Measurements from ENCODE around the gene LMNB1. TPM values are rescaled to one million over a fixed set of nuclear protein-coding genes. Genes with fewer than 3 reads are reported as not detected.
"Not testable (repeated sequence)": the region's sequence is repeated elsewhere in the genome, so short reads cannot be mapped to it uniquely, and the experiment has no call there.

The LMNB1 gene, protein sequence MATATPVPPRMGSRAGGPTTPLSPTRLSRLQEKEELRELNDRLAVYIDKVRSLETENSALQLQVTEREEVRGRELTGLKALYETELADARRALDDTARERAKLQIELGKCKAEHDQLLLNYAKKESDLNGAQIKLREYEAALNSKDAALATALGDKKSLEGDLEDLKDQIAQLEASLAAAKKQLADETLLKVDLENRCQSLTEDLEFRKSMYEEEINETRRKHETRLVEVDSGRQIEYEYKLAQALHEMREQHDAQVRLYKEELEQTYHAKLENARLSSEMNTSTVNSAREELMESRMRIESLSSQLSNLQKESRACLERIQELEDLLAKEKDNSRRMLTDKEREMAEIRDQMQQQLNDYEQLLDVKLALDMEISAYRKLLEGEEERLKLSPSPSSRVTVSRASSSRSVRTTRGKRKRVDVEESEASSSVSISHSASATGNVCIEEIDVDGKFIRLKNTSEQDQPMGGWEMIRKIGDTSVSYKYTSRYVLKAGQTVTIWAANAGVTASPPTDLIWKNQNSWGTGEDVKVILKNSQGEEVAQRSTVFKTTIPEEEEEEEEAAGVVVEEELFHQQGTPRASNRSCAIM
- 100 to 1,000 TPM; 229 to 243 TPM for total RNA-seq

DNA sequence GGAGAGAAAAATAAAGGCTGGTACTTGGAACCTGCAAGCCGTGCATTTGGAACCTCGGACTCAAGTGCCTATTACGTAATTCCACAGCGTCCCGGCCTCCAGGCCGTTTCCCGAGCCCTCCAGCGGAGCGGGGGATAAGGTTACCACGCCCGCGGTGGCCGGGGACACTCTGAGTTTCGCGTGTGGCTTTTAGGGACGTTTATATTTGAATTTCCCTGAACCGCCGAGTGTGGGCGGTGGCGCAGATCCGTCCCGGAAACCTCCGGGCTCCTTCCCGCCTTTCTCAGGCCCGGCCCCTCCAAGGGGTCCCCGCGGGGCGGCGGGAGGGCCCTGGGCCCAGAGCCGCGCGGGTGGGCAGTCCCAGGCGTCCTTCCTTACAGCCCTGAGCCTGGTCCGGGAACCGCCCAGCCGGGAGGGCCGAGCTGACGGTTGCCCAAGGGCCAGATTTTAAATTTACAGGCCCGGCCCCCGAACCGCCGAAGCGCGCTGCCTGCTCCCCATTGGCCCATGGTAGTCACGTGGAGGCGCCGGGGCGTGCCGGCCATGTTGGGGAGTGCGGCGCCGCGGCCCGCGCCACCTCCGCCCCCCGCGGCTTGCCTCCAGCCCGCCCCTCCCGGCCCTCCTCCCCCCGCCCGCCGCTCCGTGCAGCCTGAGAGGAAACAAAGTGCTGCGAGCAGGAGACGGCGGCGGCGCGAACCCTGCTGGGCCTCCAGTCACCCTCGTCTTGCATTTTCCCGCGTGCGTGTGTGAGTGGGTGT, at the start of gene LMNB1:
Gene LMNB1, plus strand, starts transcription at position 638 of the 758 bp plus-strand sequence. CDS start 373 bp downstream, outside the sequence.
- H3K4me3 Mint-ChIP-seq, result peak within 1 kb of the TSS; percentile 96

DNA sequence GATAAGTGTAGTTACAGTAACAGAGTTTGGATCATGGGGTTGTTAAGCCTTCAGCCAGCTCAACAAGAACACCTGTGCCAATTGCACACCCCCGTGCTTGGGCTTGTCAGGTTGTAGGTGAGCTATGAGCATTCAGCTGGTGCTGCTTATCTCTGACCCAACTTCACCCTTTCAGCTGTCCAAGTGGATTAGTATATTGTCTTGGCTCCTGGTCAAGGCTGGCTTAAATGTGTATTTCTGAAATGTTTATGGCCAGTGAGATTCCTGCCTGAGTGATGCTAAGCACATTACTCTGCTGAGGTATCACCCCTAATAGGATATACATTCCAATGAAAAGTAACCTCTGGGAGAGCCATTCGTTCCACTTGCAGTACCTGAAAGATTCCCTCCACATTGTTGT, 44.2 kb upstream of the LMNB1 start:
- no peak for DNase-seq

More for the DNA sequence above, at the start of gene LMNB1:
- Mint-ChIP-seq H3K36me3 (peaks cover 17% of the 10 kb centered on the region), H3K27me3 (no peaks in the 10 kb centered on the region), H3K9me3 (no peaks in the 10 kb centered on the region), H3K4me1 (peaks cover 17% of the 10 kb centered on the region), H3K27ac (peak within 1 kb of the TSS; percentile 99)
- peak; percentile 98 for DNase-seq
- POLR2A ChIA-PET, result interaction anchor here (0.8 to 7.1 kb wide), 16 partner anchors 10 to 1306 kb away, joined by 3 to 255 read pairs (median 8); partner anchors contain the start of gene PRRC1
- peak; percentile 71 for ATAC-seq (ENCODE audit: low read depth)

DNA sequence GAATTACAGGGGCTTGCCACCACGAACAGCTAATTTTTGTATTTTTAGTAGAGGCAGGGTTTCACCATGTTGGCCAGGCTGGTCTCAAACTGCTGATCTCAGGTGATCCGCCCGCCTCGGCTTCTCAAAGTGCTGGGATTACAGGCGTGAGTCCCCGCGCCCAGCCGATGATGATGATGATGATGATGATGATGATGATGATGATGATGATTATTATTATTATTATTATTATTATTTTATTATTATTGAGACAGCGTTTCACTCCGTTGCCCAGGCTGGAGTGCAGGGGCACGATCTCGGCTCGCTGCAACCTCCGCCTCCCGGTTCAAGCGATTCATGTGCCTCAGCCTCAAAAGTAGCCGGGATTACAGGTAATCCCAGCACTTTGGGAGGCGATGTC, 42.4 kb upstream of the LMNB1 start:
- not testable (repeated sequence) for H3K4me3 Mint-ChIP-seq; DNase-seq; ATAC-seq (ENCODE audit: low read depth); H3K36me3 Mint-ChIP-seq; H3K27ac Mint-ChIP-seq; H3K9me3 Mint-ChIP-seq; H3K4me1 Mint-ChIP-seq; H3K27me3 Mint-ChIP-seq
- POLR2A ChIA-PET, result interaction anchor here (2.3 kb wide), 1 partner anchor 43 kb away, joined by 8 read pairs; no protein-coding TSS in a partner anchor

More for the DNA sequence above, 44.2 kb upstream of the LMNB1 start:
- no peaks in the 10 kb centered on the region for H3K36me3 Mint-ChIP-seq
- POLR2A ChIA-PET, result interaction anchor here (0.7 to 2.3 kb wide), 2 partner anchors 25 to 45 kb away, joined by 3 to 8 read pairs; no protein-coding TSS in a partner anchor
- H3K4me3 Mint-ChIP-seq, result no peak overlapping the region
- peaks cover 8% of the 10 kb centered on the region for H3K4me1 Mint-ChIP-seq
- H3K27ac Mint-ChIP-seq, result no peak overlapping the region
- H3K27me3 Mint-ChIP-seq, result no peaks in the 10 kb centered on the region
- no peak for ATAC-seq (ENCODE audit: low read depth)
- no peaks in the 10 kb centered on the region for H3K9me3 Mint-ChIP-seq

DNA sequence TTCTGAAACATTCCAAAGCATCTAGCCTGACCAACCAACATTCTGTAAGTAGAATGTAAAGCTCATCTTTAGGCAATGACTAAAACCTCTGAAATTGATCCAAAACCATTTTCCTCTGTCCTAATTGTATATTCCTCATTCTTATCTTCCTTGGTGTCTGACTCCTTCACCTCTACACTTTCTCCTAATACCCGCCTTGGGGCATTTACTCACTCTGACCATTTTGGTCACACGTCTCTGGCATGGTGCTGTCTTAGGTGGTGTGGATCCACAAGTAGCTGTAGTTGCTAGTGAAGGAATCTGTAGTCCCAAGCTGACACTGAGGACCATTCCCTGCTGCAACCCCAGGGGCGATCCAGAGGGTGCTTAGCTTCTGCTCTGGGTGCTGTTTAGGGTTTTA, 40.8 kb upstream of the LMNB1 start:
- Mint-ChIP-seq H3K27ac (no peak overlapping the region), H3K36me3 (no peaks in the 10 kb centered on the region), H3K27me3 (peaks cover 11% of the 10 kb centered on the region), H3K9me3 (no peaks in the 10 kb centered on the region), H3K4me1 (peaks cover under 1% of the 10 kb centered on the region), H3K4me3 (no peak overlapping the region)
- POLR2A ChIA-PET, result interaction anchor here (1.9 kb wide), 1 partner anchor 42 kb away, joined by 5 read pairs; no protein-coding TSS in a partner anchor
- DNase-seq (no peak), ATAC-seq (ENCODE audit: low read depth) (no peak)

DNA sequence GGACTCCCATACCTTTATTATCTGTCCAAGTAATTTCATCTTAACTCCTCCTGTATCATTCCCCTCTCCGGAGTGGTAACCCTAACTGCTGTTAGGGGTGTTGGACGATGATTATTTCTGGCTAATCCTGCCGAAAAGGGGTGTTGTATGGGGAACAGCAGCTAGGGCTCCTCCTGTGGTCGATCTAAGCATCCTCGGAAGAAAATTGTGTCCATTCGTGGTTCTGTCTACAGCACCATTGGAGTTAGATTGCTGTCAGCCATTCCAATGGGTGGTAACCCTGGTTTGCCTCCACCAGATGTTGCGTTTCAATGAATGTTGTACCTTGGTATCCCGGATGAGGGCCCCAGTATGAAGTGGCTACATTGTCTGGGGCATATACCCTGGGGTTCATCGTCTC, 35.6 kb upstream of the LMNB1 start:
- DNase-seq (no peak), ATAC-seq (ENCODE audit: low read depth) (no peak)
- POLR2A ChIA-PET, result no interaction called here
- Mint-ChIP-seq H3K4me3 (no peak overlapping the region), H3K27ac (no peak overlapping the region), H3K9me3 (no peaks in the 10 kb centered on the region), H3K4me1 (no peaks in the 10 kb centered on the region), H3K36me3 (no peaks in the 10 kb centered on the region), H3K27me3 (peaks cover 16% of the 10 kb centered on the region)

DNA sequence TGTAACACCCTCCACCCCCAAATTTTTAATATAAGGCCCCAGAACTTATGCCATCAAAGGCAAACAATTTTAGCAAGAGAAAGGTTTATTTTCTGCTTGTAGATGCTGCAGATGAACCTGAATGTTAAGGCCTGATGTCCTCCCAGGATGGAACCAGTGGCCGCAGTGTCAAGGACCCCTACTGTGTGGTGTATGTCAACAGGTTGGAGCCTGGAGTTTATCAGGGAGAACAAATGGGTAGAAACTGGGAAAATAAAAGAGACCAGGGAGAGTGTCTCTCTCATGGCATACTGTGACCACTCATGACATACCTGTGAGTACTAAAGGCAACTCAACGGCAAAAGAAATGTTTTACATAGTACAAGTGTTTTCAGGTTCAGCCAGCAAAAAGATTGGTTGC, 34.5 kb upstream of the LMNB1 start:
- H3K4me1 Mint-ChIP-seq, result peaks cover 1% of the 10 kb centered on the region
- no peaks in the 10 kb centered on the region for H3K9me3 Mint-ChIP-seq
- H3K4me3 Mint-ChIP-seq, result no peak overlapping the region
- H3K27ac Mint-ChIP-seq, result no peak overlapping the region
- no peak for DNase-seq
- no peak for ATAC-seq (ENCODE audit: low read depth)
- peaks cover 16% of the 10 kb centered on the region for H3K27me3 Mint-ChIP-seq
- H3K36me3 Mint-ChIP-seq, result no peaks in the 10 kb centered on the region
- POLR2A ChIA-PET, result no interaction called here

DNA sequence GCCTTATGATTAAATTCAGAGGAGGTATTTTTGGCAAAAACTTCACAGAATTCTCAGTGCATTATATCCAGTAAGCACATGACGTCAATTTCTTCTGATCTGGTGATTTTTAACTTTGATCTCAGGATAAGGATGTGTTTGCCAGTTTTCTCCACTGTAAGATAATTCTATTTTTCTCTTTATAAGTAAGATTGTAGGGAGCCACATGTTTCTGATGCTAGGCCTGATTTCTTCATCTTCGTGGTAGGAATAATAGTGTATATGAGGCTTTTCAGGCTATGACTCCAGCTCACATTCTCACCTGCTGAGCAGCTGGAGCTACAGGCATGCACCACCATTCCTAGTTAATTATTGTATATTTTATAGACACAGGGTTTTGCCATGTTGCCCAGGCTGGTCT, 32.1 kb upstream of the LMNB1 start:
- H3K27ac Mint-ChIP-seq, result no peak overlapping the region
- H3K4me1 Mint-ChIP-seq, result peaks cover 15% of the 10 kb centered on the region
- POLR2A ChIA-PET, result interaction anchor here (1.1 to 1.2 kb wide), 2 partner anchors 33 to 34 kb away, joined by 3 read pairs; no protein-coding TSS in a partner anchor
- ATAC-seq (ENCODE audit: low read depth) (no peak), DNase-seq (no peak)
- H3K9me3 Mint-ChIP-seq, result no peaks in the 10 kb centered on the region
- H3K4me3 Mint-ChIP-seq, result no peak overlapping the region
- H3K36me3 Mint-ChIP-seq, result no peaks in the 10 kb centered on the region
- peaks cover 11% of the 10 kb centered on the region for H3K27me3 Mint-ChIP-seq

DNA sequence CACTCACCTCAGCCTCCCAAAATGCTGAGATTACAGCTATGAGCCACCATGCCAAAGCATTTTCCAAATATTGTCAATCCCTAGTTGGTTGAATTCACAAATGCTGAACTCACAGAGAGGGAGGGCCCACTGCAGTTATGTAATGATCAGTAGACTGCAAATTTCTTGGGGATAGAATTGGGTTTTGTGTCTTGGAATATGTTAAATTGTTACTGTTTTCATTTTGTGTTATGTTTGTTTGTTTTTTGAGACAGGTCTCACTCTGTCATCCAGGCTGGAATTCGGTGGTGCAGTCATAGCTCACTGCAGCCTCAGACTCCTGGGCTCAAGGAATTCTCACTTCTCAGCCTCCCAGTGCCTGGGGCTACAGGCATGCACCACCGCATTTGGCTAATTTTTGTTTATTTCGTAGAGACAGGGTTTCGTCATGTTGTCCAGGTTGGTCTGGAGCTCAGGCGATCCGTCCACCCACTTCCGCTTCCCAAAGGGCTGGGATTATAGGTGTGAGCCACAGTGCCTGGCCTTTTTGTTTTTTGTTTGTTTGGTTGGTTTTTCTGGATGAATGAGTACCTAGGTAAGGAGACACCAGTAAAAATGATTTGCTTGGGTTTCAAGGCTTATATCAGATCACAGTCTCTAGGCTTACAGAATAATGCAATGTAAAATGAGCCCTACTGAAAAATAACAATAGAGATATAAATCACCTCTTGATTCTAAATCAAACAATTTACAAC, 31.5 kb upstream of the LMNB1 start:
- Mint-ChIP-seq H3K4me3 (no peak overlapping the region), H3K27me3 (peaks cover 9% of the 10 kb centered on the region), H3K27ac (no peak overlapping the region), H3K4me1 (peaks cover 15% of the 10 kb centered on the region), H3K9me3 (no peaks in the 10 kb centered on the region), H3K36me3 (no peaks in the 10 kb centered on the region)
- POLR2A ChIA-PET, result interaction anchor here (1.1 to 2.8 kb wide), 3 partner anchors 32 to 34 kb away, joined by 3 to 73 read pairs (median 3); partner anchors contain the start of gene LMNB1
- DNase-seq, result no peak
- ATAC-seq (ENCODE audit: low read depth), result no peak

DNA sequence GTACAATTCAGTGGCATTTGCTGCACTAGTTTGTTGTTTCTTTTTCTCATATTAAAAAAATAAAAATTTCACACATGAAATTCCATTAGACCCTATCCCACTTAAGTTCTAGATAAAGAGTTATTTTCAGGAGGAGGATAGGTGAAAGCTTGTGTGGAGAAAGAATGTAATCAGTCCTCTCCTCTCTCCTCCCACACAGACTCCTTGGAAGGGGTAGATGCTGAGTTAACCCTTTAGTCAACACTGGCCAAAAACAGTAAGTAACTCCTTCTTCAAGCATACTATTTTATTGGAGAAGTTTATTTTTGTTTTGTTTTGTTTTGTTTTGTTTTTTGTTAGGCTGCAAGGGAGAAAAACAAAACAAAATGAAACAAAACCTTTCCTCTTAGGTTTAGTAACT, 30.6 kb upstream of the LMNB1 start:
- Mint-ChIP-seq H3K9me3 (no peaks in the 10 kb centered on the region), H3K4me3 (no peak overlapping the region), H3K4me1 (peaks cover 15% of the 10 kb centered on the region), H3K27me3 (peaks cover 4% of the 10 kb centered on the region), H3K36me3 (no peaks in the 10 kb centered on the region), H3K27ac (no peak overlapping the region)
- POLR2A ChIA-PET, result interaction anchor here (2.8 kb wide), 1 partner anchor 31 kb away, joined by 73 read pairs; the partner anchor contains the start of gene LMNB1
- ATAC-seq (ENCODE audit: low read depth) (no peak), DNase-seq (no peak)

DNA sequence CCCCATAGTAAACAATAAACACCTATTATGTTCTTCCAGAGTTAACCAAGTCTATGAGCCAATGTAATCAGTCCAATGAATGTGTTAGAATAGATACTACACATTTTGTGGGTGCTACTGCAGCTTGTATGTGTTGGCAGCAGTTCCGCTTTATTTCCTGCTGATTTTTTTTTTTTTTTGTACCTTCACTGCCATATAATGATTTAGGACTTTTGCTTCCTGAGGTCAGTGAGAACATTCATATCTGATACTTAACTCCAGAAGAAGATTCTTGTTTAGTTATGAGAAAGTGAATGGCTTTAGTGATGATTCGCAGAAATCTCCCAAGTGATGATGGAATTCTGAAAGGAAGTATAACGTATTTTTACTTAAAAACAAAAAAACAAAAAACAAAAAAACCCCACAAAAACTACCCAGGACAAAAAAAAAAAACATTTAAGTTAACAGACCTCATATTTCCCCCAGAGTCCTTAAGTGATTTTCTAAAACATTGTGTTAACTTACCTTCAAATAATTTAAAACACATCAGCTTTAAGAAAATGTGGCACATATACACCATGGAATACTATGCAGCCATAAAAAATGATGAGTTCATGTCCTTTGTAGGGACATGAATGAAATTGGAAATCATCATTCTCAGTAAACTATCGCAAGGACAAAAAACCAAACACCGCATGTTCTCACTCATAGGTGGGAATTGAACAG, 24.7 kb upstream of the LMNB1 start:
- H3K4me3 Mint-ChIP-seq, result no peak overlapping the region
- H3K4me1 Mint-ChIP-seq, result peaks cover 25% of the 10 kb centered on the region
- H3K27me3 Mint-ChIP-seq, result no peaks in the 10 kb centered on the region
- POLR2A ChIA-PET, result interaction anchor here (13.5 kb wide), 1 partner anchor 25 kb away, joined by 255 read pairs; the partner anchor contains the start of gene LMNB1
- DNase-seq (no peak), ATAC-seq (ENCODE audit: low read depth) (no peak)
- H3K36me3 Mint-ChIP-seq, result peaks cover 6% of the 10 kb centered on the region
- no peak overlapping the region for H3K27ac Mint-ChIP-seq
- H3K9me3 Mint-ChIP-seq, result peaks cover 2% of the 10 kb centered on the region

DNA sequence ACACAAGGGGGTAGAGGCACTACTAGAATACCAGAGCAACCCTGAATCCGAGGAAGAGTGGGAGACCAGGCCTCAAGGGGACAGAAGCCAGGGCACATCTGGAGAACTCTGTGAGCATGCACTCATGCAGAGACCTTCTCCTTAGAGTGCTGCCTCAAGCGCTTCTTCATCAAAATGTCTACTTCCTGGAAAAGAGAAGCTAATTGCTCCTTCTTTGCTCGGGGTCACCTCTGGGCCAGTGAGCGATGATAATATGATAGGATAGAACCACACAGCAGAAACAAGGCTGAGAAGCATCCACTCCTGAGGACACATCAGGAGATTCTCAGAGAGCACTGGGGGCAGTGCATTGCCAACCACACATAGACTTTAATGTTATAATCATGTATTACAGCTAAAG, 23.7 kb upstream of the LMNB1 start:
- no peaks in the 10 kb centered on the region for H3K27me3 Mint-ChIP-seq
- peaks cover 6% of the 10 kb centered on the region for H3K36me3 Mint-ChIP-seq
- peaks cover 2% of the 10 kb centered on the region for H3K9me3 Mint-ChIP-seq
- H3K4me1 Mint-ChIP-seq, result peaks cover 26% of the 10 kb centered on the region
- no peak for DNase-seq
- POLR2A ChIA-PET, result interaction anchor here (13.5 kb wide), 1 partner anchor 24 kb away, joined by 255 read pairs; the partner anchor contains the start of gene LMNB1
- ATAC-seq (ENCODE audit: low read depth), result no peak
- H3K27ac Mint-ChIP-seq, result no peak overlapping the region
- H3K4me3 Mint-ChIP-seq, result no peak overlapping the region

DNA sequence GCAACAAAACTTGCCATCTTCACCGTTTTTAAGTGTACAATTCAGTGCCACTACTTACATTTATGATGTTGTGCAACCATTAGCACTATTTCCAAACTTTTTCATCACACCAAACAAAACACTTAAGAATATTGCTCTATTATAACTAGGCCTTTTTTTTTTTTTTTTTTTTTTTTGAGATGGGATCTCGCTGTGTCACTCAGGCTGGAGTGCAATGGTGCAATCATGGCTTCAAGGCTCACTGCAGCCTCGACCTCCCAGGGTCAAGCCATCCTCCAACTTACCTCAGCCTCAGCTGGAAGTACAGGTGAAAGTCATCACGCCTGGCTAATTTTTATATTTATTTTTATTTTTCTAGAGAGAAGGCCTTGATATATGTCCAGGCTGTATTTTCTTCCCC, 22.3 kb upstream of the LMNB1 start:
- Mint-ChIP-seq H3K36me3 (peaks cover 6% of the 10 kb centered on the region), H3K9me3 (peaks cover 2% of the 10 kb centered on the region), H3K27me3 (no peaks in the 10 kb centered on the region), H3K4me3 (no peak overlapping the region), H3K4me1 (peaks cover 35% of the 10 kb centered on the region), H3K27ac (no peak overlapping the region)
- ATAC-seq (ENCODE audit: low read depth) (no peak), DNase-seq (no peak)
- POLR2A ChIA-PET, result interaction anchor here (0.8 to 13.5 kb wide), 2 partner anchors 9 to 23 kb away, joined by 3 to 255 read pairs; partner anchors contain the start of gene LMNB1

Data from activated naive CD8-positive, alpha-beta T cell treated with anti-CD3 and anti-CD28 coated beads, Interleukin-2, amount 10 ng/mL, durations not matched to agents 7 days and 5 days (primary cell).